Vagina (tissue), 2 donors: Measurements from ENCODE around the gene THSD7B. TPM values are rescaled to one million over a fixed set of nuclear protein-coding genes. Genes with fewer than 3 reads are reported as not detected.

Source experiments
- DNase-seq, 2 donors: peaks; one replicate each; pipeline ENCODE4 v3.0.0-alpha.2; 2017; ENCODE audit errors: extremely low spot score in 2 of 2
- H3K27ac ChIP-seq: fragments of 200-600 bp; sonication (generic); one replicate; pipeline ENCODE4 v1.5.1; 2019
- H3K27me3 ChIP-seq: fragments of 200-600 bp; sonication (generic); one replicate; pipeline ENCODE4 v1.5.1; 2019
- H3K36me3 ChIP-seq, 2 donors: fragments of 200-600 bp; sonication (generic); one replicate each; pipeline ENCODE4 v1.5.1; 2017 to 2019
- H3K4me1 ChIP-seq: fragments of 200-600 bp; sonication (generic); one replicate; pipeline ENCODE4 v1.5.1; 2019
- H3K4me3 ChIP-seq, 2 donors: fragments of 200-600 bp; sonication (generic); 1 replicate in 1 of 2; 2 replicates in 1 of 2; pipeline ENCODE4 v1.5.1; 2016 to 2019
- H3K9me3 ChIP-seq: fragments of 200-600 bp; sonication (generic); one replicate; pipeline ENCODE4 v1.5.1; 2019
- CTCF ChIP-seq, 3 experiments: fragments of 450-650 bp in 2 of 3; fragments of 200-600 bp in 1 of 3; sonication (generic) in 1 of 3; IDR thresholded peaks; one replicate each; pipeline ENCODE4 v1.5.1; 2017 to 2019; ENCODE audit warnings: antibody characterized with exemption in 3 of 3, mild to moderate bottlenecking in 2 of 3, moderate library complexity in 2 of 3
- POLR2A ChIP-seq, 2 donors: fragments of 450-650 bp; IDR thresholded peaks; one replicate each; pipeline ENCODE4 v1.6.1; 2017; ENCODE audit warnings: antibody characterized with exemption in 2 of 2, mild to moderate bottlenecking in 2 of 2, moderate library complexity in 2 of 2
- POLR2AphosphoS5 ChIP-seq, 2 donors: sonication (generic); formaldehyde crosslinking; IDR thresholded peaks; one replicate each; pipeline ENCODE4 v1.9.0; 2017; ENCODE audit warnings: antibody characterized with exemption in 2 of 2, mild to moderate bottlenecking in 2 of 2, low read depth in 1 of 2; ENCODE audit not compliant: insufficient read depth in 1 of 2
- intact Hi-C: fragments of 100-400 bp; cut with DNase I; formaldehyde crosslinking; loops from one replicate; pipeline ENCODE4 v1.15.1; 2023
- total RNA-seq: library from RNA; depleted of rRNA; stranded (reverse); fragments of >200 nt; gene quantifications from one replicate; pipeline ENCODE4 v1.2.3, GENCODE V29; 2016

Gene THSD7B
- total RNA-seq, 1 donor from 2014 or later: 0.49 TPM

DNA sequence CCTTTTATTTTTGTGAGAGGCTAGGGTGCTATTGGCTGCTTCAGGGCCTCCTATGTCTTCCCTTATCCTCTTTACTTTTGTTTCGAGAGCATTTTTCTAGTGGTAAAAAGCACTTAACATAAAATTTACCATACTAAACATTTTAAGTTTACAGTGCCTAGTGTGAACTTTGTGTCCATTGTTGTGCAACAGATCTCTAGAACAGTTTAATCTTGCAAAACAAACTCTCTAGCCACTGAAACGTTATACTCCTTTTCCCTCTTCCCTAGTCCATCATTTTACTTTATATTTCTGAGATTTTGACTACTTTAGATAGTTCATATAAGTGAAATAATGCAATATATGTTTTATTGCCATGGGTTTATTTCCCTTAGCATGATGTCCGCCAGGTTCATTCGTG lies 580.6 kb downstream of the THSD7B start:
- no peak overlapping the region for H3K27ac ChIP-seq
- intact Hi-C loops: no loop called here

GRCh38 chr2:137348301-137348700 lies 583.0 kb downstream of the THSD7B start:
- Histone ChIP-seq H3K4me1 (no peaks in the 10 kb centered on the region), H3K27ac (no peak overlapping the region), H3K4me3 (no peak overlapping the region), H3K36me3 (no peaks in the 10 kb centered on the region), H3K27me3 (no peaks in the 10 kb centered on the region), H3K9me3 (no peaks in the 10 kb centered on the region)
- DNase-seq: no peak
- TF ChIP-seq POLR2A (IDR thresholded peaks at IDR 0.05): no peak
- no peak for TF ChIP-seq POLR2AphosphoS5 (IDR thresholded peaks at IDR 0.05; ENCODE audit: insufficient read depth in 1 of 2, low read depth in 1 of 2)
- no peak for TF ChIP-seq CTCF (IDR thresholded peaks at IDR 0.05)
- intact Hi-C loops: no loop called here

More for the DNA sequence above, 580.6 kb downstream of the THSD7B start:
- Histone ChIP-seq H3K36me3 (no peaks in the 10 kb centered on the region), H3K4me1 (no peaks in the 10 kb centered on the region), H3K4me3 (no peak overlapping the region), H3K9me3 (no peaks in the 10 kb centered on the region), H3K27me3 (no peaks in the 10 kb centered on the region)
- TF ChIP-seq POLR2AphosphoS5 (IDR thresholded peaks at IDR 0.05; ENCODE audit: insufficient read depth in 1 of 2, low read depth in 1 of 2) (no peak), CTCF (IDR thresholded peaks at IDR 0.05) (no peak), POLR2A (IDR thresholded peaks at IDR 0.05) (no peak)
- DNase-seq: no peak

- Histone ChIP-seq H3K9me3 (no peaks in the 10 kb centered on the region), H3K4me3 (no peak overlapping the region), H3K27ac (no peak overlapping the region), H3K27me3 (no peaks in the 10 kb centered on the region), H3K4me1 (no peaks in the 10 kb centered on the region), H3K36me3 (no peaks in the 10 kb centered on the region)
- TF ChIP-seq POLR2AphosphoS5 (IDR thresholded peaks at IDR 0.05; ENCODE audit: insufficient read depth in 1 of 2, low read depth in 1 of 2) (no peak), CTCF (IDR thresholded peaks at IDR 0.05) (no peak), POLR2A (IDR thresholded peaks at IDR 0.05) (no peak)
- intact Hi-C loops: no loop called here
- no peak for DNase-seq
Measured at GRCh38 chr2:137357634-137358033, 592.3 kb downstream of the THSD7B start.

- intact Hi-C loops: no loop called here
- TF ChIP-seq POLR2AphosphoS5 (IDR thresholded peaks at IDR 0.05; ENCODE audit: insufficient read depth in 1 of 2, low read depth in 1 of 2) (no peak), CTCF (IDR thresholded peaks at IDR 0.05) (no peak), POLR2A (IDR thresholded peaks at IDR 0.05) (no peak)
- Histone ChIP-seq H3K4me1 (no peaks in the 10 kb centered on the region), H3K27me3 (no peaks in the 10 kb centered on the region), H3K27ac (no peak overlapping the region), H3K9me3 (no peaks in the 10 kb centered on the region), H3K36me3 (no peaks in the 10 kb centered on the region), H3K4me3 (no peak overlapping the region)
- no peak for DNase-seq
Measured at GRCh38 chr2:137367361-137367760, 602.0 kb downstream of the THSD7B start.

GRCh38 chr2:137369106-137369505 lies 603.8 kb downstream of the THSD7B start:
- no peak for DNase-seq
- Histone ChIP-seq H3K27me3 (no peaks in the 10 kb centered on the region), H3K9me3 (no peaks in the 10 kb centered on the region), H3K36me3 (no peaks in the 10 kb centered on the region), H3K4me1 (no peaks in the 10 kb centered on the region), H3K27ac (no peak overlapping the region), H3K4me3 (no peak overlapping the region)
- TF ChIP-seq POLR2AphosphoS5 (IDR thresholded peaks at IDR 0.05; ENCODE audit: insufficient read depth in 1 of 2, low read depth in 1 of 2): no peak
- TF ChIP-seq CTCF (IDR thresholded peaks at IDR 0.05): no peak
- TF ChIP-seq POLR2A (IDR thresholded peaks at IDR 0.05): no peak
- intact Hi-C loops: no loop called here
